Adrenal gland (tissue), 12 donors: Measurements from ENCODE around the gene MEIOB. TPM values are rescaled to one million over a fixed set of nuclear protein-coding genes. Genes with fewer than 3 reads are reported as not detected.

Experiments
- DNase-seq, 7 donors: peaks; one replicate each; pipeline ENCODE4 v3.0.0-alpha.2; 2019 to 2020
- H3K27ac ChIP-seq, 5 donors: fragments of 200-600 bp; sonication (generic) in 4 of 5; 1 replicate in 3 of 5; 2 replicates in 2 of 5; pipeline versions ENCODE4 v1.5.1 to v1.8.0; 2016 to 2020; ENCODE audit warnings: mild to moderate bottlenecking in 1 of 5
- H3K27me3 ChIP-seq: fragments of 200-600 bp; 2 replicates; pipeline ENCODE4 v1.8.0; 2021
- H3K36me3 ChIP-seq, 2 donors: fragments of 200-600 bp; replicated peaks in 1 of 2; 1 replicate in 1 of 2; 2 replicates in 1 of 2; pipeline versions ENCODE4 v1.5.1 to v1.8.0; 2018 to 2022
- H3K4me1 ChIP-seq, 2 donors: fragments of 200-600 bp; replicated peaks in 1 of 2; 1 replicate in 1 of 2; 2 replicates in 1 of 2; pipeline versions ENCODE4 v1.5.1 to v1.8.0; 2018 to 2021
- H3K4me3 ChIP-seq, 4 donors: fragments of 200-600 bp; sonication (generic) in 3 of 4; one replicate each; pipeline ENCODE4 v1.5.1; 2016 to 2018
- H3K9me3 ChIP-seq, 3 donors: fragments of 200-600 bp; sonication (generic) in 1 of 3; replicated peaks in 1 of 3; 1 replicate in 2 of 3; 2 replicates in 1 of 3; pipeline versions ENCODE4 v1.5.1 to v1.8.0; 2016 to 2021
- POLR2A ChIP-seq, 2 donors: fragments of 450-650 bp; IDR thresholded peaks; one replicate each; pipeline ENCODE4 v1.6.1; 2017; ENCODE audit warnings: antibody characterized with exemption in 2 of 2, mild to moderate bottlenecking in 2 of 2, moderate library complexity in 1 of 2
- WGBS, 4 donors: extraction: QIAGEN DNeasy Blood & Tissue Kit in 2 of 4; methylation state at CpG; one replicate each; pipeline versions ENCODE4 v1.1.5 to v1.1.7; 2013 to 2017; 5-methylcytosine and 5-hydroxymethylcytosine counted together
- intact Hi-C, 2 donors: fragments of 100-400 bp; cut with DNase I; formaldehyde crosslinking; loops; one replicate each; pipeline versions ENCODE4 v1.14.1 to v1.15.0; 2022 to 2023
- polyA plus RNA-seq, 3 donors: library from polyadenylated mRNA; stranded (reverse); fragments of 200-250 nt in 2 of 3; fragments of 350-450 nt in 1 of 3; fragmentation: Illumina TruSeq in 1 of 3; extraction: RNeasy Lipid Tissue Mini Kit (QIAGEN cat#74804) in 1 of 3; gene quantifications; one replicate each; pipeline ENCODE4 v1.2.3, GENCODE V29; 2013 to 2014
- total RNA-seq, 9 donors: library from RNA; depleted of rRNA in 4 of 9; stranded (reverse); fragments of >200 nt in 4 of 9; fragments of 120-200 nt in 1 of 9; fragmentation: NEBNext Ultra II Directional in 1 of 9; extraction: Animal tissue kit (Norgen Biotek cat#: 25700) in 1 of 9; gene quantifications; one replicate each; pipeline versions ENCODE4 v1.1.0 to v1.2.4, GENCODE V29; 2013 to 2023
- TF ChIP-seq, protein P1 (sequence below), 6 experiments: fragments of 450-650 bp in 4 of 6; fragments of 200-600 bp in 2 of 6; sonication (generic) in 1 of 6; IDR thresholded peaks; 1 replicate in 5 of 6; 2 replicates in 1 of 6; pipeline versions ENCODE4 v1.5.1 to v1.8.0; 2016 to 2021; ENCODE audit warnings: antibody characterized with exemption in 6 of 6, mild to moderate bottlenecking in 2 of 6, moderate library complexity in 1 of 6
- donor health status: healthy with polysubstance abuse.
- donor health status: Bipolar disorder and iron deficiency.
- donor health status: DM: yes; HTN: yes; CAD: no.
- donor health status: DM: no; HTN: no; CAD: no.
- donor health status: DM: no; HTN: no; CAD: no.
- donor health status: DM: yes; HTN: yes; CAD: no.

MEIOB gene
- total and polyA plus RNA-seq, 12 donors, result 0.23 TPM; not detected in 11

DNA sequence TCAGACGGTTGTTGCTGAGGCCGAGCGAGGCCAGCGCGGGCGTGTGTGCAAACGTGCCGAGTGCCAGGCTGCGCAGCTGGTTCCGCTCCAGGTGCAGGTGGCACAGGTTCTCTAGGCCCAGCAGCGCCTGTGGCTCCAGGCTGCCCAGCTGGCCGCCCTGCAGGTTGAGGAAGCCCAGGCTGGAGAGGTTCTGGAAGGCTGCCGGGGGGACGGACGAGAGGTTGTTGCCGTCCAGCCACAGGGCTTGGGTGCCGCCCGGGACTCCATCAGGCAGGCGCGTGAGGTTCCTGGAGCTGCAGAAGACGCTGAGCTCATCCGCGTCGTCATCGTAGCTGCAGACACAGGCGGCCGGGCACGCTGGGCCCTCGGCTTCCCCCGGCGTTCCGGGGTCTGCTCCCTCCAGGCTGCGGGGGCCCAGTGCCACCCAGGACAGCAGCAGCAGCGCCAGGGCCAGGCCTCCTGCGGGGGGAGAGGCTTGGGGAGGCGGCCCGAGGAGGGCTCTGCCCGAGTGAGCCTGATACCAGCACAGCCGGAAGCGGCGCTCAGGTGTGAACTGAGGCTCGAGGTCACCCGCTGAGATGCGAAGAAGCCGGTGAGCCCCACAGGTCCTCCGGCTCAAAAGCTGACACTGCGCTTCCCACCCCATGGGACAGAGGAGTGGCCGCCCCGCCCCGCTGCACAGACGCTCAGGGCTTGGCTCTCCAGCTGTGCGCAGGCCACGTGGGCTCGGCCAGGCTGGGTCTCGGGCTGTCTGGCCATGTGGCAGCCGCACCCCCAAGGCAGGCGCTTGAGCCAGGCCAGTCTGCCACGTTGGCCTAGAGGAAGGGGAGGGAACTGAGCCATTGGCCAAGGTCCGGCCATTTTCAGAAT lies 79.8 kb downstream of the MEIOB start:
- H3K4me1 ChIP-seq, result no peaks in the 10 kb centered on the region
- no peak overlapping the region for H3K4me3 ChIP-seq
- H3K9me3 ChIP-seq, result no peaks in the 10 kb centered on the region
- WGBS, 4 donors, result 92 to 96% (median 93%) methylated on average over 9 to 59 of the region's 59 CpGs
- intact Hi-C loops, result no loop called here
- peaks cover 0 to 24% of the 10 kb centered on the region in 2 donors for H3K36me3 ChIP-seq
- peak in 2 of 7 donors; percentile 15 to 20 for DNase-seq
- no peak overlapping the region for H3K27ac ChIP-seq
- H3K27me3 ChIP-seq, result no peaks in the 10 kb centered on the region
- TF ChIP-seq, protein P1, sequence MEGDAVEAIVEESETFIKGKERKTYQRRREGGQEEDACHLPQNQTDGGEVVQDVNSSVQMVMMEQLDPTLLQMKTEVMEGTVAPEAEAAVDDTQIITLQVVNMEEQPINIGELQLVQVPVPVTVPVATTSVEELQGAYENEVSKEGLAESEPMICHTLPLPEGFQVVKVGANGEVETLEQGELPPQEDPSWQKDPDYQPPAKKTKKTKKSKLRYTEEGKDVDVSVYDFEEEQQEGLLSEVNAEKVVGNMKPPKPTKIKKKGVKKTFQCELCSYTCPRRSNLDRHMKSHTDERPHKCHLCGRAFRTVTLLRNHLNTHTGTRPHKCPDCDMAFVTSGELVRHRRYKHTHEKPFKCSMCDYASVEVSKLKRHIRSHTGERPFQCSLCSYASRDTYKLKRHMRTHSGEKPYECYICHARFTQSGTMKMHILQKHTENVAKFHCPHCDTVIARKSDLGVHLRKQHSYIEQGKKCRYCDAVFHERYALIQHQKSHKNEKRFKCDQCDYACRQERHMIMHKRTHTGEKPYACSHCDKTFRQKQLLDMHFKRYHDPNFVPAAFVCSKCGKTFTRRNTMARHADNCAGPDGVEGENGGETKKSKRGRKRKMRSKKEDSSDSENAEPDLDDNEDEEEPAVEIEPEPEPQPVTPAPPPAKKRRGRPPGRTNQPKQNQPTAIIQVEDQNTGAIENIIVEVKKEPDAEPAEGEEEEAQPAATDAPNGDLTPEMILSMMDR (IDR thresholded peaks at IDR 0.05), result no peak
- TF ChIP-seq POLR2A (IDR thresholded peaks at IDR 0.05), result no peak

DNA sequence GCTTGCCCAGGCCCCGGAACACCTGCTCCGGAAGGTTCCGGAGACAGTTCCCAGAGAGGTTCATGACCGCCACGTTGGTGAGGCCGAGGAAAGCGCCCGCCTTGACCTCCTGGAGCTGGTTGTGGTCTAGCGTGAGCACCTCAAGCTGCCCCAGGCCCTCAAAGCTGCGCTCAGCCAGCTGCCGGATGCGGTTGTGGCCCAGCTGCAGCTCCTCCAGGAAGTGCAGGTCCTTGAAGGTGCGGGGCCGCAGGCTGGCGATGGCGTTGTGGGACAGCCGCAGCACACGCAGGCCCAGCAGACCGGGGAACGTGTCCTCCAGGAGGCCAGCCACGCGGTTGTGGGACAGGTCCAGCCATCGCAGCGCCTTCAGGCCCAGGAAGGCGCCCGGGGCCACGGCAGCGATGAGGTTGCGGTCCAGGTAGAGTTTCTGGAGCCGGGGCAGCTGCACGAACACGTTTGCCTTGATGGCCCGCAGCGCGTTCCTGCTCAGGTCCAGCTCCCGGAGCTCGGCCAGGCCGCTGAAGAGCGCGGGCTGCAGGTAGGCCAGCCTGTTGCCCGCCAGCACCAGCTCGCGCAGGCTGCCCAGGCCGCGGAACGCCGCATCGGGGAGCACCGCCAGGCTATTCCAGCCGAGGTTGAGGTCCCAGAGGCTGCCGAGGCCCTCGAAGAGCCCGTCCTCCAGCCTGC lies 80.6 kb downstream of the MEIOB start:
- no peak overlapping the region for H3K27ac ChIP-seq
- WGBS, 4 donors, result 80 to 96% (median 95%) methylated on average over 1 to 53 of the region's 53 CpGs
- H3K27me3 ChIP-seq, result no peaks in the 10 kb centered on the region
- no peaks in the 10 kb centered on the region for H3K9me3 ChIP-seq
- H3K36me3 ChIP-seq, result peaks cover 0 to 31% of the 10 kb centered on the region in 2 donors
- TF ChIP-seq, protein P1 (IDR thresholded peaks at IDR 0.05), result no peak
- no peak for TF ChIP-seq POLR2A (IDR thresholded peaks at IDR 0.05)
- H3K4me1 ChIP-seq, result no peaks in the 10 kb centered on the region
- intact Hi-C loops, result no loop called here
- DNase-seq, result no peak
- no peak overlapping the region for H3K4me3 ChIP-seq

DNA sequence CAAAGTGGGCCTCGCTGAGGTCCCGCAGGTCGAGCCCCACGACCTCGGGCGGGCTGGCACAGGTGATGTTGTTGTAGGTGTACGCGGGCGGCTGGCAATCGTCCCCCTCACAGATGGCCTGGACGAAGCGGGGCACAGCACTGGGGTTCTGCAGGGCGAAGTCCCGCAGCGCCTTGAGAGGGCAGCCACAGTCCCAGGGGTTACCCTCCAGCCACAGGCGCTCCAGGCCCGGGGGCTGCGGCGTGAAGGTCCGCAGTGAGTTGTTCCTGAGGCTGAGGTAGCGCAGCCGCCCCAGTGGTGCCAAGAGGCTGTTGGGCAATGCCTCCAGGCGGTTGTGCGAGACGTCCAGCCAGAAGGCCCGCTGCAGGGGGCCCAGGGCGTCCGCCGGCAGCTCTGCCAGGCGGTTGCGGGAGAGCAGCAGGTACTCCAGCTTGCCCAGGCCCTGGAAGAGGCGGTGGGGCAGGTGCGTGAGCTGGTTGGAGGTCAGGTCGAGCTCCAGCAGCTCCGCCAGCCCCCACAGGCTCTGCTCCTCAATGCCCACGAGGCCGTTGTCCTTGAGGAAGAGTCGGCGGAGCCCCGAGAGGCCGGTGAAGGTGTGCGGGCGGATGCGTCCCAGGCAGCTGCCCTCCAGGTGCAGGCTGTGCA lies 81.2 kb downstream of the MEIOB start:
- H3K27me3 ChIP-seq, result no peaks in the 10 kb centered on the region
- H3K4me1 ChIP-seq, result no peaks in the 10 kb centered on the region
- no peak for TF ChIP-seq POLR2A (IDR thresholded peaks at IDR 0.05)
- TF ChIP-seq, protein P1 (IDR thresholded peaks at IDR 0.05), result no peak
- peaks cover 0 to 32% of the 10 kb centered on the region in 2 donors for H3K36me3 ChIP-seq
- DNase-seq, result peak in 2 of 7 donors; percentile 14 to 20
- H3K9me3 ChIP-seq, result no peaks in the 10 kb centered on the region
- intact Hi-C loops, result no loop called here
- no peak overlapping the region for H3K4me3 ChIP-seq
- WGBS, 4 donors, result 93 to 94% methylated on average over 43 to 44 of the region's 44 CpGs; no CpG with 5 or more reads in 2 of the 4 donors
- no peak overlapping the region for H3K27ac ChIP-seq

DNA sequence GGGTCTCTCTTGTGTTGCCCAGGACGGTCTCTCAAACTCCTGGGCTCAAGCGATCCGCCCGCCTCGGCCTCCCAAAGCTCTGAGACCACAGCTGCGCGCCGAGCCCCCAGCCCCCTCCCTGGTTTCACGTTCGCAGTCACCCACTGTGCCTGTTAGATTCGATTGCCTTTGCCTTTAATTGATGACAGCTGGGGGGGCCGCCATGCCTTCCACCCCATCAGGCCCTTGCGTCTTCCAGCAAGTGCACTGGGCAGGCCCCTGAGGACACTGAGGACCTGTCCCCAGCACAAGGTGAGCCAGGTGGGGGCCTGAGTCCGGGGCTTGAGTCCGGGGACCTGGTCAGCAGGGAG lies 81.7 kb downstream of the MEIOB start:
- DNase-seq, result peak in 1 of 7 donors; percentile 15
- no peak overlapping the region for H3K4me3 ChIP-seq
- no peaks in the 10 kb centered on the region for H3K9me3 ChIP-seq
- no peak for TF ChIP-seq POLR2A (IDR thresholded peaks at IDR 0.05)
- TF ChIP-seq, protein P1 (IDR thresholded peaks at IDR 0.05), result no peak
- H3K4me1 ChIP-seq, result no peaks in the 10 kb centered on the region
- H3K36me3 ChIP-seq, result peaks cover 0 to 32% of the 10 kb centered on the region in 2 donors
- no peaks in the 10 kb centered on the region for H3K27me3 ChIP-seq
- H3K27ac ChIP-seq, result no peak overlapping the region
- WGBS, 4 donors, result 92 to 94% (median 93%) methylated on average over 11 to 15 of the region's 15 CpGs
- intact Hi-C loops, result no loop called here
